H9 (cell line): ENCODE results near the gene MAP2K2. TPM values are rescaled to one million over a fixed set of nuclear protein-coding genes. Genes with fewer than 3 reads are reported as not detected.

Experiments used
- DNase-seq: peaks from one replicate; pipeline ENCODE4 v3.0.0-alpha.2; 2017
- H2AFZ ChIP-seq: one replicate; pipeline ENCODE4 v1.6.1; 2013; ENCODE audit warnings: mild to moderate bottlenecking, low read length, control low read depth, moderate library complexity
- H2AK5ac ChIP-seq: 2 replicates; pipeline ENCODE4 v1.6.1; 2013; ENCODE audit warnings: low read length, control low read depth, mixed read lengths; ENCODE audit not compliant: insufficient read length
- H2BK120ac ChIP-seq: one replicate; pipeline ENCODE4 v1.6.1; 2013; ENCODE audit warnings: low read depth, mild to moderate bottlenecking, low read length, control low read depth, inconsistent platforms; ENCODE audit not compliant: poor library complexity, severe bottlenecking
- H2BK12ac ChIP-seq: 2 replicates; pipeline ENCODE4 v1.6.1; 2013; ENCODE audit warnings: low read length, control low read depth, mixed read lengths, low read depth; ENCODE audit not compliant: insufficient read length
- H2BK15ac ChIP-seq: 2 replicates; pipeline ENCODE4 v1.6.1; 2013; ENCODE audit warnings: low read depth, low read length, control low read depth
- H2BK20ac ChIP-seq: one replicate; pipeline ENCODE4 v1.6.1; 2013; ENCODE audit warnings: low read depth, mild to moderate bottlenecking, low read length, control low read depth, inconsistent platforms; ENCODE audit not compliant: poor library complexity, severe bottlenecking
- H2BK5ac ChIP-seq: 2 replicates; pipeline ENCODE4 v1.6.1; 2013; ENCODE audit warnings: low read length, control low read depth, mixed read lengths; ENCODE audit not compliant: insufficient read length
- H3K14ac ChIP-seq: 2 replicates; pipeline ENCODE4 v1.6.1; 2013; ENCODE audit warnings: low read length, control low read depth; ENCODE audit not compliant: insufficient read depth
- H3K18ac ChIP-seq: 2 replicates; pipeline ENCODE4 v1.6.1; 2013; ENCODE audit warnings: low read depth, mild to moderate bottlenecking, mixed read lengths, low read length, control low read depth; ENCODE audit not compliant: insufficient read length
- H3K23ac ChIP-seq: 2 replicates; pipeline ENCODE4 v1.6.1; 2013; ENCODE audit warnings: low read length, control low read depth, mixed read lengths, low read depth; ENCODE audit not compliant: insufficient read length
- H3K23me2 ChIP-seq: 2 replicates; pipeline ENCODE4 v1.6.1; 2013; ENCODE audit warnings: low read depth, mild to moderate bottlenecking, mixed read lengths, low read length, control low read depth; ENCODE audit not compliant: insufficient read length, poor library complexity, severe bottlenecking
- H3K27ac ChIP-seq: 2 replicates; pipeline ENCODE4 v1.5.1; 2013; ENCODE audit warnings: low read length, control low read depth, mixed read lengths, low read depth; ENCODE audit not compliant: insufficient read length
- H3K27me3 ChIP-seq: 2 replicates; pipeline ENCODE4 v1.6.1; 2013; ENCODE audit warnings: low read length, control low read depth, inconsistent platforms; ENCODE audit not compliant: insufficient read depth
- H3K4ac ChIP-seq: 2 replicates; pipeline ENCODE4 v1.6.1; 2013; ENCODE audit warnings: low read depth, mild to moderate bottlenecking, control low read depth, inconsistent platforms, low read length, moderate library complexity
- H3K4me1 ChIP-seq: 2 replicates; pipeline ENCODE4 v1.6.1; 2013; ENCODE audit warnings: low read length, control low read depth, inconsistent platforms; ENCODE audit not compliant: insufficient read depth
- H3K4me2 ChIP-seq: 2 replicates; pipeline ENCODE4 v1.6.1; 2013; ENCODE audit warnings: low read length, control low read depth, mixed read lengths; ENCODE audit not compliant: insufficient read length, insufficient read depth
- H3K56ac ChIP-seq: 2 replicates; pipeline ENCODE4 v1.6.1; 2013; ENCODE audit warnings: low read depth, mild to moderate bottlenecking, mixed read lengths, low read length, control low read depth; ENCODE audit not compliant: insufficient read length
- H3K79me1 ChIP-seq: 2 replicates; pipeline ENCODE4 v1.6.1; 2013; ENCODE audit warnings: low read depth, mild to moderate bottlenecking, moderate library complexity, low read length, control low read depth, inconsistent platforms; ENCODE audit not compliant: insufficient read depth, poor library complexity, severe bottlenecking
- H3K79me2 ChIP-seq: 2 replicates; pipeline ENCODE4 v1.6.1; 2013; ENCODE audit warnings: low read length, control low read depth, inconsistent platforms; ENCODE audit not compliant: insufficient read depth
- H3K9ac ChIP-seq: 2 replicates; pipeline ENCODE4 v1.6.1; 2013; ENCODE audit warnings: low read length, control low read depth, mixed read lengths; ENCODE audit not compliant: insufficient read length; ENCODE audit errors: extremely low read depth
- H3K9me3 ChIP-seq: one replicate; pipeline ENCODE4 v1.6.1; 2013; ENCODE audit warnings: low read depth, low read length, inconsistent platforms; ENCODE audit not compliant: control insufficient read depth
- H3T11ph ChIP-seq: one replicate; pipeline ENCODE4 v1.6.1; 2013; ENCODE audit warnings: mild to moderate bottlenecking, low read length, control low read depth, inconsistent platforms
- H4K20me1 ChIP-seq: one replicate; pipeline ENCODE4 v1.6.1; 2013; ENCODE audit not compliant: control insufficient read depth, insufficient read length, insufficient read depth
- H4K5ac ChIP-seq: 2 replicates; pipeline ENCODE4 v1.6.1; 2013; ENCODE audit warnings: low read depth, mild to moderate bottlenecking, mixed read lengths, low read length, control low read depth; ENCODE audit not compliant: insufficient read length
- H4K8ac ChIP-seq: replicated peaks from 2 replicates; pipeline ENCODE4 v1.6.1; 2013; ENCODE audit warnings: low read length, control low read depth, mixed read lengths, low read depth; ENCODE audit not compliant: insufficient read length
- H4K91ac ChIP-seq: 2 replicates; pipeline ENCODE4 v1.6.1; 2013; ENCODE audit warnings: low read depth, mild to moderate bottlenecking, moderate library complexity, mixed read lengths, low read length, control low read depth; ENCODE audit not compliant: insufficient read length
- H3K27ac Mint-ChIP-seq, 3 experiments: 2 replicates in 2 of 3; 3 replicates in 1 of 3; pipeline ENCODE4 v1.8.0; 2020 to 2021; ENCODE audit warnings: mixed read lengths in 3 of 3, mild to moderate bottlenecking in 1 of 3, moderate library complexity in 1 of 3
- H3K27me3 Mint-ChIP-seq: 2 replicates; pipeline ENCODE4 v1.8.0; 2021; ENCODE audit warnings: low read depth, mild to moderate bottlenecking, moderate library complexity, mixed read lengths
- H3K36me3 Mint-ChIP-seq, 3 experiments: 2 replicates in 2 of 3; 3 replicates in 1 of 3; pipeline ENCODE4 v1.8.0; 2020 to 2021; ENCODE audit warnings: low read depth in 3 of 3, mixed read lengths in 3 of 3; ENCODE audit not compliant: insufficient read depth in 1 of 3
- H3K4me1 Mint-ChIP-seq, 2 experiments: 2 replicates each; pipeline ENCODE4 v1.8.0; 2020; ENCODE audit warnings: mixed read lengths in 2 of 2
- H3K4me3 Mint-ChIP-seq, 2 experiments: 2 replicates in 1 of 2; 3 replicates in 1 of 2; pipeline ENCODE4 v1.8.0; 2020 to 2021; ENCODE audit warnings: mild to moderate bottlenecking in 2 of 2, mixed read lengths in 2 of 2, moderate library complexity in 1 of 2
- H3K9me3 Mint-ChIP-seq, 2 experiments: 2 replicates in 1 of 2; 3 replicates in 1 of 2; pipeline ENCODE4 v1.8.0; 2020; ENCODE audit warnings: mild to moderate bottlenecking in 2 of 2, mixed read lengths in 2 of 2, moderate library complexity in 1 of 2
- CTCF ChIP-seq: fragments of 200-600 bp; sonication (generic); conservative IDR thresholded peaks from 3 replicates; pipeline ENCODE4 v1.8.0; 2021; ENCODE audit warnings: antibody characterized with exemption, mild to moderate bottlenecking
- WGBS: extraction: QIAGEN DNeasy Blood & Tissue Kit; methylation state at CpG from one replicate; pipeline ENCODE4 v1.1.7; 2013; ENCODE audit warnings: missing lambda C conversion rate, low lambda C conversion rate, mixed read lengths; ENCODE audit not compliant: insufficient read length; ENCODE audit errors: extremely low coverage; 5-methylcytosine and 5-hydroxymethylcytosine counted together
- total RNA-seq: library from RNA; stranded (reverse); gene quantifications from 2 replicates; pipeline ENCODE4 v1.2.1, GENCODE V29; 2021

Gene MAP2K2
- total RNA-seq, 1 experiment from 2014 or later = 167 TPM

DNA sequence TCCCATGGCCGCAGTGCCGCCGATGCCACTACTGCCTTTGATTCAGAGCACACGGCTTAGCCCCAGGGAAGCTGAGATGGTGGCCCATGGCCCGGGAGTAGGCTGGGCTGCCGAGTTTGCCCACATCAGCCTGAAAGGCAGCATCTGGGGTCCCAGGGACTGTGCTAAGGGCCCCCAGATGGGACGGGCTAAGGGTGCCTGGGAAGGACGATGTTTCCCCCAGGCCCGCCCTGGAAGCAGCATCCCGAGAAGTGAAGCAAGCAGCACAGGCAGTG is 22.5 kb downstream of the MAP2K2 start:
- H4K91ac ChIP-seq = no peak overlapping the region
- H3K9me3 ChIP-seq = no peaks in the 10 kb centered on the region
- H2AK5ac ChIP-seq = no peak overlapping the region
- H4K5ac ChIP-seq = no peak overlapping the region
- H3K4me1 ChIP-seq = no peaks in the 10 kb centered on the region
- Mint-ChIP-seq H3K9me3 (no peaks in the 10 kb centered on the region), H3K36me3 (peaks cover 31 to 72% (median 61%) of the 10 kb centered on the region in 3 experiments), H3K27ac (no peak overlapping the region), H3K27me3 (no peaks in the 10 kb centered on the region), H3K4me1 (no peaks in the 10 kb centered on the region), H3K4me3 (no peak overlapping the region)
- H3K14ac ChIP-seq = no peak overlapping the region
- H2BK20ac ChIP-seq = no peak overlapping the region
- H2BK12ac ChIP-seq = no peak overlapping the region
- H2BK15ac ChIP-seq = no peak overlapping the region
- WGBS = no CpG with 5 or more reads among the region's 10 CpGs
- no peak for DNase-seq
- H3T11ph ChIP-seq = no peak overlapping the region
- H3K23ac ChIP-seq = no peak overlapping the region
- H3K18ac ChIP-seq = no peak overlapping the region
- H3K23me2 ChIP-seq = no peaks in the 10 kb centered on the region
- H3K4ac ChIP-seq = no peak overlapping the region
- no peak overlapping the region for H3K56ac ChIP-seq
- no peaks in the 10 kb centered on the region for H3K79me1 ChIP-seq
- H2AFZ ChIP-seq = no peak overlapping the region
- no peak for TF ChIP-seq CTCF
- peaks cover 3% of the 10 kb centered on the region for H4K20me1 ChIP-seq
- H4K8ac ChIP-seq = no peak overlapping the region
- no peak overlapping the region for H2BK5ac ChIP-seq
- no peak overlapping the region for H3K9ac ChIP-seq
- H3K27ac ChIP-seq = no peak overlapping the region
- H3K27me3 ChIP-seq = no peaks in the 10 kb centered on the region
- no peak overlapping the region for H2BK120ac ChIP-seq
- no peak overlapping the region for H3K4me2 ChIP-seq
- no peaks in the 10 kb centered on the region for H3K79me2 ChIP-seq
